Activated naive CD4-positive, alpha-beta T cell (primary cell): ENCODE measurements around the gene LINC00237.
A peak's percentile ranks its signal among the peaks of the same experiment; 100 is the strongest.

Experiments used
- DNase-seq, 4 experiments: peaks; one replicate each; lab custom pipeline; 2025; lab: John Stamatoyannopoulos, UW

LINC00237 gene

DNA sequence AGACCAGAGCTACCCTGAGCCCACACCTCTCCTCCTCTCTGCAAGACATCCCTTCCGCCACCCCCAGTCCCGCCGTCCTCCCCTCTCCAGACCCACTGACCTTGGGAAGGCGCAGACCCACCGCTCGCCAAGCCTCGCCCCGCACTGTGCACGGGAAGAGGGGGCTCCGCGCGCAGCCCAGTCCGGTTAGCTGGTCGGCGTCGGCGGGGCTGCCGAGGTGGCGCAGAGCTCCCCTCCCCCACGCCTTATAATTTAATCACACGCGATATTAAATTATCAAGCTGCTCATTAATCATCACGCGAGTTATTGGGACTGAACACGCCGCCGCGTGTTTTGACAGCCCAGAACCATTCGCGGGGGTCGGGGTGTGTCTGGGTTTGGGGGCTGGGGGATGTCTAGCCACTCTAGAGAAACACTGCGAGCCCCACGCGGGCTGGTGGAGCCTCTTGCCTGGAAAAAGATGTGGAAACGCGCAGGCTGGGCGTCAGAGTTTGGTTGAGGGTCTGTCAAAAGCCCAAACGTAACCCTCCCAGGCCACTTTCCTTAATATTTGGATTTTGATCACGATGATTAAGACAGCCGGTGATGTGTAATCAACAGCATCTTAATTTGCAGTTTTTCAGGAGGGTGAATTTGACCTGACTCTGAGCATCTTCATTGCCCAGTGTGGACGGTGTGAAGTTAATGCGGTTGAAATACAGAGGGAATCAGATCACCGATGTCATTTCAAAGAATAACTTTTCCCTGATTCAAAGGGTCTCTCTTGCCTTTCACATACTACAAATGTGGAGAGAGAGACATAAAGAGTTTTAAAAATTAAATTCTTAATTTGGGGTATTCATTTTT is at the start of gene LINC00237:
LINC00237 (minus strand) TSS at position 188 of the 847 bp plus-strand sequence.
- no peak for DNase-seq

DNA sequence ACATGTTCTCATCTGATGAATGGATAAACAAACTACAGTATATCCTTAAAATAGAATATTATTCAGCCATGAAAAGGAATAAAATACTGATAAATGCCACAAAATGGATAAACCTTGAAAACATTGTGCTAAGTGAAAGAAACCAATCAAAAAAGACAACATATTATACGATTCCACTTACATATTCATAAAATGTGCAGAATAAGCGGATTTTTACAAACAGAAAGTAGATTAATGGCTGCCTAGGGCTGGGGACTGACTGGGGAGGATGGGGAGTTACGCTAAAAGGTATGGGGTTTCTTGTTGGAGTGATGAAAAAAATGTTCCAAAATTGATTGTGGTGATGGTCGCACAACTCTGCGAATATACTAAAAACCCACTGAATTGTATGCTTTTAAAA is 49.1 kb upstream of the LINC00237 start:
- DNase-seq = no peak

DNA sequence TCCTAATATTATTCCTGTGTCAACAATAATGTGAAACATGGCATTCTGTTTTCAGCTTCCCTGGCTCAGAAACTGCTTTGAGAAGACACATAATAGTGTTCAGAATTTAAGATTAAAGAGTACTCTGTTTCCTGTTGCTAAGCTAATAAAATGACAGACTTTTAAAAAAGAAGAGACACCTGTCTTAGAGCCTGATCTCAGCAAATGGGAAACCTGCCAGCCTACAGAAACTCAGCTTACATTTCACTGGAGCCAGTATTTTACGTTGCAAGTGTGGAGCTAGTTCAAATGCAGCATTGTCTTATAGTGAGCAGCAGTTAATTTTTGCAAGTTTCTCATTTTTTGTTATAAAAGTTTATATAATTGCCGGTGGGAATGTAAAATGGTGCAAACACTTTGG is 48.5 kb upstream of the LINC00237 start:
- no peak for DNase-seq

DNA sequence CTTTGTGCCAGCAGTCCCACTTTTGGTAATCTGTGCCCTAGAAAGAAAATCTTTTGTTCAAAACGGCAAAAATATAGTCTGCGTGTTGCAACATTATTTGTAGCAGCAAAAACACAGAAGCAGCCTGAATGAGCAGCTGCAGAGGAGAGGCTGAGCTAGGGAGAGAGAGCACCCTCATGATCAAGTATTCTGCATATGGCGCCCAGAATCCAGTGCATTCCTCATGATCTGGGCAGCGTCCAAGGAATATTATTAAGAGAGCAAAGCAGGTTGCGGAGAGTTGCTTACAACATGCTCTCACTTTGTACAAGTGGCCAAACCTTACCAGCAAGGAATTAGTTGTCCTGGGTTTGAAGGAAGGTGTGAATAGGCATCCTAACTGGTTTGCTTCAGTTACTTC is 45.6 kb upstream of the LINC00237 start:
- no peak for DNase-seq

DNA sequence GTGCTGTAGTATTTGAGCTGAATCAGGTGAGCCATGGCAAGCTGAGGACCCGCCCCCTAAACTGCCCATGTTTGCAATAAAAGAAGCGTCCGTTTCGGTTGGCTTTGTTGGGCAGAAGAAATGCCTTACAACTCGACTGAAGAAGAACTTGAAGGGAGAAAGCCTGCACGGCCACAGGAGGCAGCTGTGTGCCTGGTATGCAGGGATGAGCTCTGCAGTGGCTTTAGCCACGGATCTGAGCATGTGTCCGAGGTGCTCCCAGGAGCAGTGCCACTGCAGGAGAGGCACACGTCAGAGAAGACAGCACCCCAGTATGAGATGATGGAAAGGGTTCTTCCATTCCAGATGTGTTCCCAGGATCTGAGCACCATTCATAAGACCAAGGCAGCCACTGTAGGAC is 43.2 kb upstream of the LINC00237 start:
- no peak for DNase-seq

DNA sequence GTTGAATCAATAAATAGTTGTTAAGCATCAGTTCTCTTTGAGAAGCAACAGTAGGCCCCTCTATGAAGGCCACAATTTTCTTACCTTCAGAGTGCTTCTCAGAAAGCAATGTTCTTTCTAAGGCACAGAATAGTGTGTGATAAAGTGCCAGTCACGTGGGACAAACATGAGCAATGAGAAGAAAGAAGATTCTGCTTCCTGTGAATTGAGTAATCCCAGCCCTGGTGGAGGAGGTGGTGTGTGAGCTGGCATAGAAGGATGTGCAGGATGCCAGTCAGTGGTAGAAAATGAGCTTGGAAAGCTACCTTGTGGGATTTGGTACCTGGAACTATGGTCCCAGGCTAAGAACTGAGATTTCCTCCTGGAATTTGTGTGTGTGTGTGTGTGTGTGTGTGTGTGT is 41.4 kb upstream of the LINC00237 start:
- DNase-seq = no peak

DNA sequence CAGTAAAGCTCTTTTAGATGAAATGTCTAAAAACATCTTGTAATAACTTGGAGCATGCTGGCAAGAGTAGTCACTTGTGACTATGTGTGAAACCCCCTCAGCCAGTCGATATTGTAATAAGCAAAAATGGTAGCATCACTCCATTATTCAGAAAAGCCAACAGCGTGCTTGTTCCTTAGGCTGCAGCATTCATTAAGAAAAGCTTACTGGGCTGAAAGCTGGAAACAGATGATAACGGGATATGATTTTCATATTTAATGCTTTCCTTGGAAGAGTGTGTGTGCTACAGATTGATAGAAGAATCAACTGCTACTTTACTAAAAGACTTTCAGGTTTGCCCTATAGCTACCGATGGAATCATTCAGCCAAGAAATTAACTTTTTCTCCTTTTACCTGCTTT is 40.1 kb upstream of the LINC00237 start:
- DNase-seq = no peak

DNA sequence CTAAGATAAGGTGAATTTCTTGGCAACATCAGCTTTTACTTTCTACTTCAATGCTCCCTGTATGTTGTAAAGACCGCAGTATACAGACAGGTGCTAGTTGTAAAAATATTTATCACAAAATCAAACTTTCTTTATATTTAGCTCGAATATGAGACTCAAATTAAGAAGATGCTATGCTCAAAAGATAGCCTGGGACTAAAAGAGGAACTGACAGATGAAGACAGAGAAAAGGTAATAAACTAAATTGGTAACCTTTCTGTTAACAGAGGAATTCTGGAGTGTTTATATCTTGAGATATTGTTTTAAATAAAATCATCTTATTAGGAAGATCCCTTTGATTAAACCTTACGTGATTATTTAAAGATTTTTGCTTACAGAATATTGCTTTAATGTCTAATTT is 39.3 kb upstream of the LINC00237 start:
- DNase-seq = no peak

DNA sequence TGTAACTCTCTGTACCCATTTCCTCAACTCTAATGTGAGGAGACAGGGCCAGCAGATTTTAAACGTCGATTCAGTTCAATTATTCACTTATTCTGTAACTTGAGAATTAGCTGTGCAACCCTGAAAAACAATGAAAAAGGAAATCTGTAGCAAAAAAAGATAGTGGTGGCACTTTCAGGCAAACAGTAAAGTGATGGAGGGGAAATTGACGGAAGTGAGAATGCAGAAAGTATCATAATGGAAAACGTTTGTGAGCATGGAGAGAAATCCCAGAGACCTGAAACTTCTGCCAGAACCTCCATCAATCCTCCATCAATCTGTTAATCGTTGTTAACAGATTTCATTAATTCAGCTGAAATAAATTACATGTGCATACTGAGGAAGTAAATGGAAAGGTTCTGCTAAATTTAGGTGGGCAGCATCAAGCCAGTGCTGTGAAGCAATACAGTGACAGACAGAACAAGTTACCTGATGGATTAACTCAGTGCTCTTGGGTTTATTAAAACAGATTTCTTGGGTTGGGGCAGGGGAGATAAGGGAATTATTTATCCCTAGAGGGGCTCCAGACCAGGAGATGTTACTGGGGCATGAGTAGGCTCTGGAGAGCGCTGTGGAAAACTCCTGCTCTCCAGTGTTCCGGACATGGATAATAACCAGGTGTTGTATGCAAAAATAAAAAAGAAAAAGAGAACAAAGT is 37.2 kb upstream of the LINC00237 start:
- DNase-seq = no peak

DNA sequence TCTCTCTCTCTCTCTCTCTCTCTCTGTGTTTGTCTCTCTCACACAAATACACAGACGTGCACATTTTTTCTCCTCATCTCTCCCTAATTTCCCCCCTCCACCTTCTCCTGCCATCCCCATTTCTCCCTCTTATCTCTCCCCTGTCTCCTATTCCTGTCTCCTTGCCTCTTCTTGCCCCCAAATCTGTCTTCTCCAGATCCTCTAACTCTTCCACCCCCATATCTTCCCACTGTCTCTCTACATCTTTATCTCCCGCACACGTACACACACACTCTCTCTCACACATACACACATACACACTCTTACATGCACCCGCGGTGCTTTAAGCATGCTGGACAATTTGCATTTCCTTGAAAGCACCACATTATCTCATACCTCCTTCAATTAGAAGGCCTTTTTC is 35.7 kb upstream of the LINC00237 start:
- no peak for DNase-seq

DNA sequence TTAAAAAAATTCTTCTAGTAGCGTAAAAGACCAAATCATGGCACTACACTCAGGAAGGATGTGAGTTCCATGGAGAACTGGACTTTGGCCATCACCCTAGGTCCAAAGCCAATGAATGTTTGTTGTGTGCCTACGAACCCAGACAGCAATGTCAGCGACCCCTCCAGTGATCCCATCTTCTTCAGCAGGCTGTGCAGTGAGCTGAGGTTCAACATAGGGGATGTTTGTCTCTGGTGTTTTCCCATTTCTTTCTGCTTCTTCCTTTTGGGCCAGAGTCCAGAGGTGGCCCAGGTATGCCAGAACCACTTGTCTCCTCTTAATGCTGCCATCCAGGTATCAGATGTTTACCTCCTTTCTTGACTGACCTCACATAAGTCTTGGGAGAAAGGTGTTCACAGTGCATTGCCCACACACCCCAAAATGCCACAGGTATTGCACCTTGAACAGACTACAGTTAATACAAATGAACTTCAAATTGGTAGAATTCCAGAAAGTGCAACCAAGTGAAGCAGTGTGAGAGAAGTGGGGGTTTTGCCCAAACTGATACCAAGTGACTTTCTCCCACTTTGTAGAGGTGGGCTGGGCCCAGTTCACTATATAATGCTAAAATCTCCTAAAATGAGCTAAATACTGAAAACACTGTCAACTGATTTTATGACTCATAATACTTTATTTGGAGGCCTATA is 33.9 kb upstream of the LINC00237 start:
- DNase-seq = no peak

DNA sequence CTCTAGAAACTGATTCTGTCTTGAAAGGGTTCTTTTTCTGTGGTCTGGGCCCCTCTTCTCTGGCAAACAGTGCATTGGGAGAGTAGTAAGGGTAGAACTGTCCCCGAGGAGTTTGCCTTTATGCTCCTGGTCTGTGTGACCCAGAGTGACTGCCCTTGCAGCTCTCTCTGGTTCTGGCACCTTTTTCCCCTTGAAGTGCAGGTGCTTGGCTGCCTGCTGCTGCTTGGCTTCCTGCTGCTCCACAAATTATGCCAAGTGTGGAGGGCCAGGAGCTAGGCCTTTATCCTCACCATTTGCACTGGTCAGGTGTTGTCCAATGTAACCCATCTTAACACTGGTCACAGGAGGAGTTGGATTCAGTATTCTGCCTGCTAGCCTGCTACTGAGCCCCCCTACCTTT is 30.9 kb upstream of the LINC00237 start:
- DNase-seq = no peak

DNA sequence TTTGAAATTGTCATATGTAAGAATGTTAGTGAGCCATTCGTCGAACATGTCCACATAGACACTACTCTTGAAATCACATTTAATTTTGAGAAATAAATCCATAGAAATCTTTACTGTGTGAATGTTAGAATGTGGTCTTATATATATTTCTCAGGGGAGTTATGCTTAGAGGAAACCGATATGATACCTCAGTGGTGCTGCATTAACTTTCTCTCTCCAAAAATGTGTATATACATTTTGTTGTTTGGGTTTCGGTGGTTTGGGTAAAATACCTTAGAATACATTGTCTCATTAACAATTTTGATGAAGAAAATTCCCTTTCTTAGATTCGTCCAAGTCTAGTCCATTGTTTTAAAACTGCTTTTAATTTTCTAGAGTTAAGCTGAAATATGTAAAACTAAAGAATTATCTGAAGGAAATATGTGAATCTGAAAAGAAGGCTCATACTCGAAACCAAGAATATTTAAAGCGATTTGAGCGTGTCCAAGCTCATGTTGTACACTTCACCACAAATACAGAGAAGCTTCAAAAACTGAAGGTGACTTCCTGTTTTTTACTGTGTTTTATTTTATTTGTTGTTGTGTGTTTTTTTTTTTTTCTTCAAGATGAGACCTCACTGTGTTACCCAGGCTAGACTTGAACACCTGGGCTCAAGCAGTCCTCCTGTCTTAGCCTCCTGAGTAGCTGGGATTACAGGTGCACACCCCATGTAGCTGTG is 30.0 kb upstream of the LINC00237 start:
- no peak for DNase-seq

DNA sequence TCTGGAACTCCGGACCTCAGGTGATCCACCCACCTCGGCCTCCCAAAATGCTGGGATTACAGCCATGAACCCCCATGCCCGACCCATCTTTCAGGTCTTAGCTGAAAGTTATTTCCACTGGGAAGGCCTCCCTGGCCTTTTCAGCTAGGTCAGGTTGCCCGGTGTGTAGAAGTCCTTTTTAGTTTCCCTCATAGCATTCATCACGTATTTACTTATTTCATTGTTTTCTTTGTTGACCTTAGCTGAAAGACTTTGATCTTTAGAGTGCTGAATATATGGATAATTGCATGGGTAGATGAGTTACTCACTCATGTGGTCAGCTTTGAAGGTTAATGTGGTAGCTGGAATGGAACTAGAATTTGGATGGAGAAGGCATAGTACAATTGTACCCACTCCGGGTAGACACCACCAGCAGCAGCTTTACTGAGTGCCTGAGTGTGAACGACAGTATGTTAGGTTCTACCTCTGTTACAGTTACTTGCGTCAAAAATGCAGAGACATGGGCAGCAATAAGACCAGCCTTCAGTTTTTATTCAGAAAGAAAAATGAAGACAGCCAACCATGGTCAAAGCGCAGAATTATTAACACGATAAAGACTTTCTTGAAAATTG is 28.8 kb upstream of the LINC00237 start:
- no peak for DNase-seq

DNA sequence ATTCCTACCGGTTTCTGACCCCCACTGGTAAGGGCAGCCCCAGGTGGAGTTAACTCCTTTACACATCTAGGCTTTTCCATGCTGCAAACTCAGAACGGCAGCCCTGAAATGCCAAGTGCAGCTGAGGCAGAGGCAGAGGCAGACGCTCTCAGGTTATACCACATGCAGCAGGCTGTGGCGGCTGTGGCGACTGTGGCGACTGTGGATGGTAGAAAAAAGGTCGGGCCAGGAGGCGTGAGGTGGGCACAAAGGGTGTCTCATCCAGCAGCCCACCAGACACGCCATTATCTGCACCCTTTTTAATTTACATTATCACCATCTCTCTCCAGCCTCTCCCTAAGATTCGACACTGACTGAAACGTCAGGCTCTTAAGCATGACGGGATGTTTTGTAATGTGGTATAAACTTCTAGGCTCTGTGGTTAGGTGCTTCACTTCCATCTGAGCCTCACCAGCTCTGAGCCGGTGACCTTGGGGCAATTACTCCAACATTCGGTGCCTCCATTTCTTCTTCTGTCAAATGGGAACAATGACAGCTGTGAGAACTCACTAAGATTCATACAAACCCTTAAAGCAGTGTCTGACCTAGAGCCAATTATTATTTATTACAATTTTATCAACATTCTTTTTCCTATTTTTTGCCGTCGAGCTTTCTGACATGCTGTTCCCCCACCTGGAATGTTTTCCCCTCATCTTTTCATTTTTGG is 27.9 kb upstream of the LINC00237 start:
- no peak for DNase-seq

DNA sequence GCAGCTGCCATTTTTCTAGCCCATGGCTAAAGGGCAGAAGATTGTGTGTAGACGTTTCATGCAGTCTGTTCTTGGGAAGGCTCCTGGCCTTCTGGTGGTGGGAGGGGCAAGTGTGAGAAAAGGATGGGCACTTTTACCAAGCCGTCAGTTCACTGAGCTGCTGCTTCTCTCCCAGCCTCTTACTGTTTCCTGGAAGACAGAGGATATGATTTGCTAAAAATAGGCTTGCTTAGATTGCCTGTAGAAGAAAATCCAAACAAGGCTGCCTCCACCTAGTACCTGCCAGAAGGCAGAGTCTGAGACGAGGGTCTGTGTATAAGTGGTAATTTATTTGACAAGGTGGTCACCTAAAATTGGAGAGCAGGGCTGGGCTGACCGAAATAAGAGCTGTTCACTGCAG is 27.2 kb upstream of the LINC00237 start:
- DNase-seq = no peak

DNA sequence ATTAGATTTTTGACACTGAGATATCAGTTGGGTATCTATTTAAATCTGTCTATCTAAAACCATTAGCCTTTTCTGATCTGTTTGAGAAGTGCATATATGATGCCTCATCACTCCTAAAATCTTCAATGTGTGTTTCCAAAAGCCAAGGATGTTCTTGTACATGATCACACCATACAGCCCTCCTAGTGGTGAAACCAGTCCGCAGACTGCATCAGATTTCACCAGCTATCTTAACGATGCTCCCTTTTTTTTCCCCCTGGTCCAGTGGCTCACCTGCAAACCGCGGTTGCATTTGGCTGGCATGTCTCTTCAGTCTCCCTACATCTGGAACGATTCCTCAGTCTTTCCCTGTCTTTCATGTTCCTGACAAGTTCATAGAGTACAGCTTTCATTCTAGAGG is 23.7 kb upstream of the LINC00237 start:
- no peak for DNase-seq

DNA sequence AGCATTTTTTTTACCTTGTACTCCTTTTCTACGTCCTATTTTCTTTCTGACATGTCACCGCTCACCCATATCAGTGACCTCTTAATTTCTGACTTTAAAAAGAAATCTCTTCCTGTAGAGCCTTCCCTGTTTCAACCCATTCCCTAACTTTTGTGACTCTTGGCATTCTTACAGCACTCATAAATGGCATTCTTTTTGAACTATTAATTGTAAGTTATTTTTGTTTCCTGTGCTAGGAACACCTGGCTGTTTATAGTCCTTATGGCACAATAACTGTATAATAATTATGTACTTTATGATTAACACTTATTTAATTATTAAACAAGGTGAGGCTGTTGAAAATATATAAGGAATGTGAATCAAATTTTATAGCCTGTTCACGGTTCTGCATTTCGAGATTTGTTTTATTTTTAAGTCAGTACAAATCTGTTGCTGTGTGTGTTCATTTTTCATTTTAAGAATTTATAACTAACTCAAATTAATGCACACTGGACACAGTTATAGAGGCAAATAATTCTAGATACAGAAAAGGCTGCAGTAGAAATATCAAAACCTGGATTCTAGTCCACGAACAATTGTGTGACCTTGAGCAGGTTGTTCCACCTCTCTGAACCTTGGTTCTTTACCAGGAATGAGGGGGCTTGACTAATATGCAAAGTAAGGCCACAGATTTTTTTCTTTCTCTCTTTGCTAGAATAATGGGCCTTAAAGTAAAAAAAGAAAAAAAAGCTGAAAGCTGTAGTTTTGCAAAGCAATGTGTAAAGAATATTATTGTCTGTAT is 21.2 kb upstream of the LINC00237 start:
- no peak for DNase-seq

DNA sequence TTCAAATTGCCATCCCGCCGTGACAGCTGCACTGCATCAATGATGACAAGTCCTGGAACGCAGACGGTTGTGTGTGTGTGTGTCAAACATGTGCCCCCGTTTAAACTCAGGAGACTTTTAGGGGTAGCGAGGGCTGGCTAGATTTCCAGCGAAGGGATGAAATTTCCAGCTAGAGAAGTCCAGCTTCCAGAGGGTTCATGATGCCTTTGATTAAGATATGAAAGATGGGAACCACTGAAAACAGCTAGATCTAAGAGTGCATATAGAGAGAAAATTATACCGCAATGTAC is 20.4 kb upstream of the LINC00237 start:
- DNase-seq = no peak

DNA sequence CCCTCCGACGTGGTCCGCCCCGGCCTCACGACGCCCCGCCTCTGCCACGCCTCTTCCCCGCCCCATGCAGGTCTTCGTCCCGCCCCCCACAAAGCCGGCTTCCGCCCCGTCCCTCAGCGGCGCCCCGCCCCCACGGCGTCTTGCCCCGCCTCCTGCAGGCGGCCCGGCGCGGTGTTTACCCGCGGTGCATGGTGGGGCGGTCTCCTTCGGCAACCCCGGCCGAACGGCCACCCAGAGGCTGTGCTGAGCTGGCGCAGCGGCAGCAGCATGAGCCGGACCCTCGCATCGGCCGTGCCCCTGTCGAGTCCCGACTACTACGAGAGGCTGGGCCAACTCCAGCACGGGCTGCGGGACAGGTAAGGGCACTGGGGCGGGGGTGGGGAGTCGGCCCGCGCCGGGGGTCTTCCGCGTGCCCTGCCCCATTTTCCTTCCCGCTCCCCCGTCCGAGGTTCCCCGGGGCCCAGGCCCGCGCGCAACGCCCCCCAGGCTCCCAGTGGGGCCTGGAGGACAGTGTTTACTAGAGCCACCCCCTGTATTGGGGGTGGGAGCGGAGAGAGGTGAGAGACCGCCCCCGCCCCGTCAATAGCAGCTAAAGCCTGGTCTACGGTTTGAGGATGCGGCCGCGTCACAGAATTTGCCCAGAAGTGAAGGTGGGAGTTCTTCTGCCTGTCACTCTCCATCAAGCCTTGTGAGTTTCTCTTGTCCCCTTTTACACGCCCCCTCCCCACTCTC is 19.9 kb upstream of the LINC00237 start, which contains the start of gene KIZ:
KIZ (plus strand) TSS at position 234 of the 732 bp plus-strand sequence; CDS start at position 268, 34 bp downstream.
- peak; percentile 94 to 98 (median 98) for DNase-seq
